Neuron (in vitro differentiated cells): ENCODE data around the gene PDXDC1.
"Not testable (repeated sequence)": the region's sequence is repeated elsewhere in the genome, so short reads cannot be mapped to it uniquely, and the experiment has no call there.

ENCODE experiments used
- H2AFZ ChIP-seq: one replicate; pipeline ENCODE4 v1.6.1; 2013; ENCODE audit warnings: low read depth, mild to moderate bottlenecking, inconsistent platforms, low read length, moderate library complexity
- H3K27me3 ChIP-seq: one replicate; pipeline ENCODE4 v1.6.1; 2013; ENCODE audit warnings: low read length; ENCODE audit not compliant: insufficient read depth
- H3K36me3 ChIP-seq: one replicate; pipeline ENCODE4 v1.6.1; 2013; ENCODE audit warnings: low read length; ENCODE audit not compliant: insufficient read depth
- H3K4me1 ChIP-seq: one replicate; pipeline ENCODE4 v1.6.1; 2013; ENCODE audit warnings: low read length; ENCODE audit not compliant: insufficient read depth
- H3K4me3 ChIP-seq: 2 replicates; pipeline ENCODE4 v1.5.1; 2013; ENCODE audit warnings: mild to moderate bottlenecking, low read length, moderate library complexity
- H3K9me3 ChIP-seq: one replicate; pipeline ENCODE4 v1.6.1; 2013; ENCODE audit warnings: low read length

The PDXDC1 gene

DNA sequence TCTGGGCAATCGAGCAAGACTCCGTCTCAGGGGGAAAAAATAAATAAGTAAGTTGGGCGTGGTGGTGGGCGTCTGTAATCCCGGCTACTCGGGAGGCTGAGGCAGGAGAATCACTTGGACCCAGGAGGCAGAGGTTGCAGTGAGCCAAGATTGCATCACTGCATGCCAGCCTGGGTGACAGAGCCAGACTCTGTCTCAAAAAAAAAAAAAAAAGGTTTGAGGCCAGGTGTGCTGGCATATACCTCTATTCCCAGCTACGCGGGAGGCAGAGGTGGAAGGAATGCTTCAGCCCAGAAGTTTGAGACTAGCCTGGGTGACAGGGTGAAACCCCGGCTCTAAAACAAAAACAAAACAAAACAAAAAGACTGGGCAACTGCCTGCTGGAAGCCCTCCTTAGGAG, 70.4 kb downstream of the PDXDC1 start:
- not testable (repeated sequence) for H3K4me1 ChIP-seq, H3K4me3 ChIP-seq, H3K9me3 ChIP-seq, H2AFZ ChIP-seq, H3K27me3 ChIP-seq
- peaks cover 29% of the 10 kb centered on the region for H3K36me3 ChIP-seq

DNA sequence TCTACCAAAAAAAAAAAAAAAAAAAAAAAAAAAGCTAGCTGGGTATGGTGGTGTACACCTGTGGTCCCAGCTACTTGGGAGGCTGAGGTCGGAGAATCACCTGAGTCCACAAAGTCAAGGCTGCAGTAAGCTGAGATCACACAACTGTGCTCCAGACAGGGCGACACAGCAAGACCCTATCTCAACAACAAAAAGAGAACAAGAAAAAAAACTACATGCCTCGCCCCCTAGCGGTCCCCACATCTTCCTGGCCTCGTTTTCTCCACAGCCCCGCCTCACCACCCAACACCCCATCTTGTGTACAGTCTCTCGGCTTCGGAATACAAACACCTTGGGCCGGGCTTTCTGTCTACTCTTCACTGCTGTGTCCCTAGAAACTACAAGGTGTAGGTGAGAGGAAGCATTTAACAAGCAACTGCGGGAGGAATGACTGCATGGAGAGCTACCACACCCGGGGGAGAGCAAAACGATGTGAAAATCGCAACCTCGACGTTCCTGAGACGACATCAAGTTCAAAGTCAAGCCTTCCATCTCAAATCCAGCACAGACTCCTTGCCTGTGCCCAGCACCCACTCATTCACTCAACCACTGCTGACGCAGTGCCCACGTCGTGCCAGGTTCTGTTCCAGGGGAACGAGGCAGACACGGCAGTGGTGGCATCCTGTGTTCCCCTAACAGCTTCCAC, 72.0 kb downstream of the PDXDC1 start:
- H3K36me3 ChIP-seq = peaks cover 16% of the 10 kb centered on the region
- no peaks in the 10 kb centered on the region for H3K9me3 ChIP-seq
- H3K4me1 ChIP-seq = no peaks in the 10 kb centered on the region
- no peaks in the 10 kb centered on the region for H3K27me3 ChIP-seq
- no peak overlapping the region for H2AFZ ChIP-seq
- no peak overlapping the region for H3K4me3 ChIP-seq

DNA sequence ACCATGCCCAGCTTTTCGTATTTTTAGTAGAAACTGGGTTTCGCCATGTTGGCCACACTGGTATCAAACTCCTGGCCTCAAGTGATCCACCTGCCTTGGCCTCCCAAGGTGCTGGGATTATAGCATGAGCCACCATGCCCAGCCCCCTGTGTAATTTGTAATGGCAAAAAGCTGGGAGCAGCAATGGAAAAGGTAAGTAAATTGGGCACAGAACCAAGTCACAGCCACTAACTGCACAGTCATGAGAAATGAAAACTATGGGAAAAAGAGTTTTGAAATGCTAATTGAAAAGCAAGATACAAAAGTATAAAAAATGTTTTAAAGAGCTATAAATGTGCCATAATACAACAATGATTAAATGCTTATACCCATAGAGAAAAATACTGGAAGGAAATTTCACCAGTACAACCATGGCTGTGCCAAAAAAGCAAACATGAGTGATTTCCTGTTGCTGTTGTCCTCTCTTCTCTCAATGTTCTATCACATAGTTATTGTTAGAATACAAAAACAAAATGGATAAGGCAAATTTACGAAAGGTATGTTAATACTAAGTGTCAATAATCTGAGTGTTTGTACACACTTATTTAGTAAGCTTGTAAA, 74.9 kb downstream of the PDXDC1 start:
- Histone ChIP-seq H2AFZ (no peak overlapping the region), H3K36me3 (peaks cover 10% of the 10 kb centered on the region), H3K9me3 (no peaks in the 10 kb centered on the region), H3K4me1 (no peaks in the 10 kb centered on the region), H3K4me3 (no peak overlapping the region), H3K27me3 (no peaks in the 10 kb centered on the region)

DNA sequence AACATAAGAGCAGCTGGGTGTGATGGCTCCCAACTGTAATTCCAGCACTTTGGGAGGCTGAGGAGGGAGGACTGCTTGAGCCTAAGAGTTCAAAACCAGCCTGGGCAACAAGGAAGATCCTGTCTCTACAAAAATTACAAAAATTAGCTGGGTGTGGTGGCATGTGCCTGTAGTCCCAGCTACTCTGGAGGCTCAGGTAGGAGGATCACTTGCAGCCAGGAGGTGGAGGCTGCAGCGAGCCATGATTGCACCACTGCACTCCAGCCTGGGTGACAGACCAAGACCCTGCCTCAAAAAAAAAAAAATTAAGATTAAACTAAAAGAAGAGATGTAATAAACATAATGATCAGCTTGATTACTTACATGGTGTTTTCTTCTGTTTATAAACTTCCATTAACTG, 75.6 kb downstream of the PDXDC1 start:
- H3K9me3 ChIP-seq, H3K27me3 ChIP-seq, H3K36me3 ChIP-seq: not testable (repeated sequence)

DNA sequence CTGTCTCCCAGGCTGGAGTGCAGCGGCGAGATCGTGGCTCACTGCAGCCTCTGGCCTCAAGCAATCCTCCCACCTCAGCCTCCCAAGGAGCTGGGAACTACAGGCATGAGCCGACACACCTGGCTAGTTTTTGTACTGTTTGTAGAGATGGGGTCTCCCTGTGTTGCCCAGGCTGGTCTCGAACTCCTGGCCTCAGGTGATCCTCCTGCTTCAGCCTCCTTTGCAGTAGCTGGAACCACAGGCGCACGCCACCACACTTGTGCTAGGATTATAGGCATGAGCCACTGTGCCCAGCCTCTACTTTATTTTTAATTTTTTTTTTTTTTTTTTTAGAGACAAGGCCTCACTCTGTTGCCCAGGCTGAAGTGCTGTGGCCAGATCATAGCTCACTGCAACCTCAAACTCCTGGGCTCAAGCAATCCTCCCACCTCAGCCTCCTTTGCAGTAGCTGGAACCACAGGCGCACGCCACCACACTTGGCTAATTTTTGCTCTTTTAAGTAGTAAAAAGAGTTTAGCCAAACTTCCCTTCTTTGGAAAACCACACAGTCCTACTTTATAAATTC, 76.6 kb downstream of the PDXDC1 start:
- no peak overlapping the region for H3K4me3 ChIP-seq
- H2AFZ ChIP-seq = no peak overlapping the region
- H3K9me3 ChIP-seq = no peaks in the 10 kb centered on the region
- no peaks in the 10 kb centered on the region for H3K27me3 ChIP-seq
- H3K36me3 ChIP-seq = peaks cover under 1% of the 10 kb centered on the region
- no peaks in the 10 kb centered on the region for H3K4me1 ChIP-seq

More for the DNA sequence above, 75.6 kb downstream of the PDXDC1 start:
- not testable (repeated sequence) for H2AFZ ChIP-seq, H3K4me3 ChIP-seq, H3K4me1 ChIP-seq

DNA sequence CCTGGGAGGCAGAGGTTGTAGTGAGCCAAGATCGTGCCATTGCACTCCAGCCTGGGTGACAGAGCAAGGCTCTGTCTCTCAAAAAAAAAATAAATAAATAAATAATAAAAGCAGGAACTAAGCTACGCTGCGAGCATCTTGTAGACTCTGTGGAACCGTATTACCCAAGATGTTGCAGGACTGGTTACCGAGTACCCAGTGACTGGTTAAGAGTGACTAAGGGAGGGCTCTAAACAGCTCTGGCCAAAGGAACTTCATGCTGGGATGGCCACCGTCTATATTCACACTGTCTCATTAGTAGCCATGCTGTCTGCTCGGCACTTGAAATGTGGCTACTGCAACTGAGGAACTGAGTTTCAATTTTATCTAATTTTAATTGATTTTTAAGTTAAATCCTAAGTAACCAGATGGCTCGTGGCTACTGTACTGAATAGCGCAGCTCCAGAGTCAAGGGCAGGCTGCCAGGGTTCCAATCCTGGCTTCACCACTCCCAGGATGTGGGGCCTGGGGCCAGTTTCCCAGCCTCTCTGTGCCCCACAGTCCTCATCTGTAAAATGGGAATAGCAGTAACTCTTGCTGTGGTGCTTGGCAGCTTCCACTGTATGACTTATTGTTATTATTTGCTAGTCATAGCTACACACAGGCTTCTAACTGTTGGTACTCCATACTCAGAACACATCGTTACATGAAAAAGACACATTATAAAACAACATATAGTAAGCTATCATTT, 78.1 kb downstream of the PDXDC1 start:
- no peaks in the 10 kb centered on the region for H3K4me1 ChIP-seq
- no peaks in the 10 kb centered on the region for H3K9me3 ChIP-seq
- H3K36me3 ChIP-seq = no peaks in the 10 kb centered on the region
- H3K4me3 ChIP-seq = no peak overlapping the region
- no peaks in the 10 kb centered on the region for H3K27me3 ChIP-seq
- no peak overlapping the region for H2AFZ ChIP-seq

DNA sequence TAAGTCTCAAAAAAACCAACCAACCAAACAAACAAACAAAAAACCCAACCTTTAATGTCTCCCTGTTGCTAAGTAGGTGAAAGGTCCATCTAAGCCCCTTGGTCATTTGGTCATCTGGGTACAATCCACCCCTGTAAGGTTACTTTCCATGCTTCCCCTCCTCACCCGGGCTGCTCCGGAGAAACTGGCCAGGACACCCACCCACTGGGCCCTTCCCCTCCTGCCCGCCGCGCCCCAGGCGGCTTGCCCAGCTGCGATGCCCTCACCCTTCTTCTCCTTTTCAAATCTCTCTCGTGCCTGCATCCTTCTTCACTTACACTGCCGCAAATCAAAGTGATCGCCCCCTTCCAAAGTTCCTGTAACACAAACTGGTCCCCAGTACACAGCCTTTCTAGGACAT, 79.1 kb downstream of the PDXDC1 start:
- Histone ChIP-seq H3K4me1 (no peaks in the 10 kb centered on the region), H3K4me3 (no peak overlapping the region), H3K9me3 (no peaks in the 10 kb centered on the region)

DNA sequence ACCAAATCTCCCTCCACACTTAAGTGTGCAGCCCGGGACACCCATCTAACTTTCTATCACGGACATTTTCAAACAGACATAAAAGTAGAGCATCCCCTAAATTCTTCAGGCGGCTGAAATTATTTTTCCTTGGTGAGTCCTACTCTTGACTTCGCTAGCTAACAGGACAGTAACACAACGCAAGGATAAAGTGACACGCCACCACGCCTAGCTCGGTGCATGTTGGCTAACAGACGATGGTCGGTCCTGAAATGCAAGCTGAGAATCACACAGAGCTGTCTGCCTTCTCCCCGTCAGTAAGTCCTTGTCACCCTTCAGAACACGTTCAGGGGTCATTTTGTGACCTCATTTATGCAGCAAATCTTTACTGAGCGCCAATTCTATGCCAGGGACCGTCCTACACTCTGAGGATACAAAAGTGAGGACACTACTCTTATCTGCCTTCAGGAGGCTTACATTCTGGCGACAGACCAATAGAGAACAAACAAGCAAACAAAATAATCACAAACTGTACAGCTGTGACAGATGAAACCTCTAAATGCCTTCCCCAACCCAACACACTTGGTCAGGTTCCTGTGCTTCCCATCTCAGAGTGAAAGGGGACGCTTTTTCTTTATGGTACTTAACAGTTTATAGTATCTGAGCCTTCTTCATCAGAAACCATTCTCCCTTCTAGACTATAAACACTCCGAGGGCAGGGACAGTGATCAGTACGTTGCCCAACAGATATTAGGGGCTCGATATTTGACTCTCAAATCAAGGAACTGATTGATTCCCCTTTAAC, 79.7 kb downstream of the PDXDC1 start:
- H3K4me1 ChIP-seq = no peaks in the 10 kb centered on the region
- peak overlapping the region; percentile 86 for H2AFZ ChIP-seq
- peaks cover 7% of the 10 kb centered on the region for H3K36me3 ChIP-seq
- H3K9me3 ChIP-seq = no peaks in the 10 kb centered on the region
- no peaks in the 10 kb centered on the region for H3K27me3 ChIP-seq
- H3K4me3 ChIP-seq = peak overlapping the region; percentile 70

More for the DNA sequence above, 79.1 kb downstream of the PDXDC1 start:
- Histone ChIP-seq H3K27me3 (no peaks in the 10 kb centered on the region), H2AFZ (no peak overlapping the region), H3K36me3 (peaks cover under 1% of the 10 kb centered on the region)

DNA sequence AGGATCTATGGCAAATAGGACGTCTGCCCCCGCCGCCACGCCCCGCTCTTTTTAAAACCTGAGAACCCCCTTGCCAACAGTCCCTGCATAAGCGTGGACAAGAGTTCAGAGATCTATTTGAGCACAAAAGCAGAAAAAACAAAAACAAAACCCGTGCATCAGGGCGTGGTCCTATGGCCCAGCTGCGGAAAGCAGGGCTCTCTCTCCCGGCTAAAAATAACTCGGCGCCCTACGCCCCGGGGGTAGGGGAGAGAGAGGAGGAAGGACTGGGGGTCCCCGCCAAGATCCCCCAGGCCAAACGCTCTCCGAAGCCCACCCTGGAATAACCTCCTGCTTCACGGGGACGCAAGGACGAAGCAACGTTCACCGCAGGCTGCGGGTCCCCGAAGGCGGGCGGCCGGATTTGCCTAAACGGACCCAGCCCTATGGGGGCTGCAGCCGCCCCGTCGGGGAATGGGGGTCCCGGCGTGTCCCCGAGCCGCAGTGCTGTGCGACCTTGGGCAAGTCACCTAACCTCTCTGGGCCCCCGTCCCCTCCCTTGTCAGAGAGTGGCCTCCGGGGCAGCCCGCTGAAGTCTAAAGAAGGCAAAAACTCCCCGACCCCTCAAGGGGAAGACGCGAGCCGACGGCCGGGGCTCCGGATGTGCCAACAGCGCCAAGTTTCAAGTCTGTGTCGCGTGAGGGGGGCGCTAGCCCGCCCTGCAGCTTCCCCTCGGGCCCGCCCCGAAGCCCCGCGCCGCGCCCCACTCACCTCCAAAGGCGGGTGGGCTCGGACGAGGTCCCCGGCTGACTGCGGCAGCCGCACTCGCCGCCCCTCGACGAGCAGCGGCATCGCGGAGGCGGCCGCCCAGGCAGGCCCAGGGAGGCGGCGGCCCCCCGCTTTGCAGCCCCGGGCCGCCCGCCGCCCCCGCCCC, 80.6 kb downstream of the PDXDC1 start:
- H3K36me3 ChIP-seq = peaks cover 16% of the 10 kb centered on the region
- H3K9me3 ChIP-seq = no peaks in the 10 kb centered on the region
- H3K27me3 ChIP-seq = no peaks in the 10 kb centered on the region
- H3K4me1 ChIP-seq = no peaks in the 10 kb centered on the region
- H2AFZ ChIP-seq = peak overlapping the region; percentile 86
- peak overlapping the region; percentile 70 for H3K4me3 ChIP-seq

DNA sequence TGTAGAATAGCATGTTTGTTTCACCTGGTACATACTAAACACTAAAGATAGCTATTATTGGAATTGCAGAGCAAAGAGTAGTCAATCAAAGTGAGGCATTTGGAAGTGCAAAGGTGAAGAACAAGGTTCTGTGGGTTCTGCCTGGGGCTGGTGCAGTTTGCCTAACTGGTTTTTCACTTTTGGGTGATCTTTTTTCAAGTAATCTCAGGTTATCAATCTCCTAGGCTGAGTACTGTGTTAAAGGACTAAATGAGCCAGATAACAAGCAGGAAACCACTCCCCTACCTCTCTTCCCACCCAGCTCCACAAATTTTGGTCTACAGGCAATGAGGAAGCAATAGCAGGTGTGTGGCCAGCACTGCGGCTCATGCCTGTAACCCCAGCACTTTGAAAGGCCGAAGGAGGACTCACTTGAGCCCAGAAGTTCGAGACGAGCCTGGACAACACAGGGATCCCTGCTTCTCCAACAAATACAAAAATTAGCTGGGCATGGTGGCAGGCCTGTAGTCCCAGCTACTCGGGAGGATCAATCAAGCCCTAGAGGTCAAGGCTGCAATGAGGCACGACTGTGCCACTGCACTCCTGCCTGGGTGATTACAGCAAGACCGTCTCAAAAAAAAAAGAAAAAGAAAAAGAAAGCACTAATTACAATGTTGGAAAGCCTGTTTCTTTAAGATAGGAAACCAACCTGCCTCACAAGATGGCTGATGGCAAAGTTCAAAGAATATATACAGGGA, 83.0 kb downstream of the PDXDC1 start:
- no peaks in the 10 kb centered on the region for H3K27me3 ChIP-seq
- no peaks in the 10 kb centered on the region for H3K9me3 ChIP-seq
- H3K36me3 ChIP-seq = peaks cover 38% of the 10 kb centered on the region
- no peak overlapping the region for H2AFZ ChIP-seq
- H3K4me1 ChIP-seq = no peaks in the 10 kb centered on the region
- no peak overlapping the region for H3K4me3 ChIP-seq

DNA sequence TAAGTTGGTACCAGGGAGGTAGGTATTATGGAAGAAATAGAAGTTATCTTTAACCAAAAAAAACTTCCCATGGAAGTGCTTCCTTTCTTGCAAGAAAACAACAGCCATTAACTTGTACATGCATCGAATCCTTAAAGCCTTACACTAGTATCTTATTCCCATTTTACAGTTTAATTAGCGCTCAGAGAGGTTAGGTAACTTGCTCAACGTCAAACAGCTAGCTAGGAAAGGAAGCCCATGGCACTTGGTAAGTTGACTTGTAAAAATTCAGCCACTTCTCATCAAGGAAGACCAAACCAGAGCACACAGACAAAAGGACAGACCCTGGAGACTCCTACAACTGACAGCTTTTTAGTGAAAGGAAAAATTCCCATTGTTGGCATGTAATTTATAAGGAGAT, 84.5 kb downstream of the PDXDC1 start:
- Histone ChIP-seq H3K36me3 (peaks cover 45% of the 10 kb centered on the region), H3K9me3 (no peaks in the 10 kb centered on the region), H3K27me3 (no peaks in the 10 kb centered on the region), H3K4me3 (no peak overlapping the region), H2AFZ (no peak overlapping the region), H3K4me1 (no peaks in the 10 kb centered on the region)
